Neural progenitor cell (in vitro differentiated cells): ENCODE results near the gene AQR. TPM values are rescaled to one million over a fixed set of nuclear protein-coding genes. Genes with fewer than 3 reads are reported as not detected.

ENCODE experiments used
- DNase-seq: peaks from one replicate; pipeline ENCODE4 v3.0.0-alpha.2; 2016; ENCODE audit warnings: low spot score
- H2AFZ ChIP-seq: fragments of 200-600 bp; sonication (generic); replicated peaks from 2 replicates; pipeline ENCODE4 v1.6.1; 2016; ENCODE audit warnings: antibody characterized with exemption
- H3F3A ChIP-seq: fragments of 200-600 bp; sonication (generic); 2 replicates; pipeline ENCODE4 v1.6.1; 2016; ENCODE audit warnings: antibody characterized with exemption, low read depth
- H3K27ac ChIP-seq: fragments of 200-600 bp; sonication (generic); 2 replicates; pipeline ENCODE4 v1.5.1; 2016; ENCODE audit warnings: mild to moderate bottlenecking
- H3K27me3 ChIP-seq: fragments of 200-600 bp; sonication (generic); 2 replicates; pipeline ENCODE4 v1.6.1; 2016; ENCODE audit warnings: mild to moderate bottlenecking, moderate library complexity
- H3K36me3 ChIP-seq: fragments of 200-600 bp; sonication (generic); 2 replicates; pipeline ENCODE4 v1.5.1; 2016
- H3K4me1 ChIP-seq: fragments of 200-600 bp; sonication (generic); 2 replicates; pipeline ENCODE4 v1.6.1; 2016; ENCODE audit warnings: mixed run types
- H3K4me2 ChIP-seq: fragments of 200-600 bp; sonication (generic); 2 replicates; pipeline ENCODE4 v1.6.1; 2016
- H3K4me3 ChIP-seq: fragments of 200-600 bp; sonication (generic); 2 replicates; pipeline ENCODE4 v1.5.1; 2016
- H3K79me2 ChIP-seq: fragments of 200-600 bp; sonication (generic); 2 replicates; pipeline ENCODE4 v1.6.1; 2016; ENCODE audit warnings: low read depth
- H3K9ac ChIP-seq: fragments of 200-600 bp; sonication (generic); 2 replicates; pipeline ENCODE4 v1.6.1; 2016
- H3K9me3 ChIP-seq: fragments of 200-600 bp; sonication (generic); 2 replicates; pipeline ENCODE4 v1.5.1; 2016; ENCODE audit warnings: low read depth
- H4K20me1 ChIP-seq: fragments of 200-600 bp; sonication (generic); 2 replicates; pipeline ENCODE4 v1.6.1; 2016; ENCODE audit warnings: low read depth
- H3K27ac Mint-ChIP-seq: 3 replicates; pipeline ENCODE4 v1.8.0; 2021; ENCODE audit warnings: mixed read lengths
- H3K27me3 Mint-ChIP-seq: 2 replicates; pipeline ENCODE4 v1.8.0; 2022; ENCODE audit warnings: low read depth, mild to moderate bottlenecking, inconsistent platforms, moderate library complexity, mixed read lengths; ENCODE audit not compliant: insufficient read depth
- H3K36me3 Mint-ChIP-seq: 3 replicates; pipeline ENCODE4 v1.8.0; 2021; ENCODE audit warnings: mixed read lengths
- H3K4me1 Mint-ChIP-seq: 3 replicates; pipeline ENCODE4 v1.8.0; 2021; ENCODE audit warnings: mixed read lengths
- H3K4me3 Mint-ChIP-seq: 3 replicates; pipeline ENCODE4 v1.8.0; 2021; ENCODE audit warnings: mild to moderate bottlenecking, moderate library complexity, mixed read lengths
- H3K9me3 Mint-ChIP-seq: 3 replicates; pipeline ENCODE4 v1.8.0; 2020; ENCODE audit warnings: mixed read lengths
- CTCF ChIP-seq: fragments of 200-600 bp; sonication (generic); IDR thresholded peaks from 2 replicates; pipeline ENCODE4 v1.5.1; 2017; ENCODE audit warnings: antibody characterized with exemption, mild to moderate bottlenecking
- EZH2 ChIP-seq: fragments of 200-600 bp; sonication (generic); IDR thresholded peaks from 2 replicates; pipeline ENCODE4 v1.6.1; 2017; ENCODE audit warnings: antibody characterized with exemption, mild to moderate bottlenecking, moderate library complexity
- EZH2phosphoT487 ChIP-seq: fragments of 200-600 bp; sonication (generic); IDR thresholded peaks from 2 replicates; pipeline ENCODE4 v1.6.1; 2017; ENCODE audit warnings: antibody characterized with exemption
- total RNA-seq: library from RNA; depleted of rRNA; stranded (reverse); fragments of >200 nt; gene quantifications from 2 replicates; pipeline ENCODE4 v1.2.3, GENCODE V29; 2015; ENCODE audit warnings: low replicate concordance

AQR gene
- total RNA-seq, 1 donor from 2014 or later: 54.3 TPM

DNA sequence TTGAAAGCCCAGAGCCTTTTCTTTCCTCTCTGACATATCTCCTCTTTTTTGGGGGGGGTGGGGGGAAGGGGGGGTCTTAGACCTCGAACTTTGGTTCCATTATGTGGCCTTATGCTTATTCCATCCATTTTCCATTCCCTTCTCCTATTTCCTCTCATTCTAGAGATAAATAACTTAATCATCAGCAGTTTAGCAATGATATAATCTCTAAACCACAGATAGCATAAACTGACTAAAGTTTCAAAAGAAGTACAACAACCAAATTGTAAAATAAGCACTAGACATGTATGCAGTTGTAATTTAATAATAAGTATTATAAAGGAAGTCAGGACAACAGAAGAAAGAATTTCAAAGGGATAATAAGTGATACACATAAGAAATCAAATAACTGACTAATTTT is 64.5 kb downstream of the AQR start:
- Histone ChIP-seq H3K27me3 (no peaks in the 10 kb centered on the region), H3K4me1 (no peaks in the 10 kb centered on the region), H3K4me2 (no peak overlapping the region), H3K27ac (no peak overlapping the region), H2AFZ (no peak overlapping the region), H4K20me1 (no peaks in the 10 kb centered on the region), H3K9ac (no peak overlapping the region), H3K79me2 (no peaks in the 10 kb centered on the region), H3K9me3 (no peaks in the 10 kb centered on the region), H3K36me3 (peaks cover 4% of the 10 kb centered on the region), H3K4me3 (no peak overlapping the region), H3F3A (no peaks in the 10 kb centered on the region)
- no peak for TF ChIP-seq EZH2
- TF ChIP-seq EZH2phosphoT487: no peak
- TF ChIP-seq CTCF: no peak
- Mint-ChIP-seq H3K36me3 (peaks cover 20% of the 10 kb centered on the region), H3K4me1 (no peaks in the 10 kb centered on the region), H3K27ac (no peak overlapping the region), H3K9me3 (no peaks in the 10 kb centered on the region), H3K27me3 (no peaks in the 10 kb centered on the region), H3K4me3 (no peak overlapping the region)
- DNase-seq: no peak

DNA sequence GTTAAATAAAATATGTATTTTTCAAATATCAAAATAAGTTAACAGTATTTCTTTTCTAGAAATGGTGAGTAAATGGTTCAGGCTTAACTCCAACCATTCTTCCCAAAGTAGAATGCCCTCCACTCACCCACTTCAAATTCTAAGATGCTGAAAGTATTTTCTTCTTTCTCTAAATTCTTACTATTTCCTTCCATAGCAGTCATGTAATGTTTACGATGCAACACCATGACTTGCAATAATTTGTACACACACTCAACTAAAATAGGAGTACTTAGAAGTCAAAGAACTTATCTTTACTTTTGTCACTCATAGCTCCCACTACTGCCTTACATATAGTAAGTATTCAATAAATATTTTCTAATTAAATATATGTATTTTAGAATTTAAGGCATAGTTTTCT is 65.0 kb downstream of the AQR start:
- H3K36me3 ChIP-seq: peaks cover under 1% of the 10 kb centered on the region
- H4K20me1 ChIP-seq: no peaks in the 10 kb centered on the region
- no peaks in the 10 kb centered on the region for H3K27me3 ChIP-seq
- Mint-ChIP-seq H3K4me3 (no peak overlapping the region), H3K36me3 (peaks cover 20% of the 10 kb centered on the region), H3K27ac (no peak overlapping the region), H3K27me3 (no peaks in the 10 kb centered on the region), H3K9me3 (no peaks in the 10 kb centered on the region), H3K4me1 (no peaks in the 10 kb centered on the region)
- no peaks in the 10 kb centered on the region for H3K4me1 ChIP-seq
- TF ChIP-seq EZH2phosphoT487: no peak
- TF ChIP-seq CTCF: no peak
- TF ChIP-seq EZH2: no peak
- DNase-seq: no peak
- no peak overlapping the region for H3K4me2 ChIP-seq
- H3F3A ChIP-seq: no peaks in the 10 kb centered on the region
- H3K9ac ChIP-seq: no peak overlapping the region
- no peaks in the 10 kb centered on the region for H3K79me2 ChIP-seq
- H2AFZ ChIP-seq: no peak overlapping the region
- no peak overlapping the region for H3K4me3 ChIP-seq
- H3K9me3 ChIP-seq: no peaks in the 10 kb centered on the region
- H3K27ac ChIP-seq: no peak overlapping the region

DNA sequence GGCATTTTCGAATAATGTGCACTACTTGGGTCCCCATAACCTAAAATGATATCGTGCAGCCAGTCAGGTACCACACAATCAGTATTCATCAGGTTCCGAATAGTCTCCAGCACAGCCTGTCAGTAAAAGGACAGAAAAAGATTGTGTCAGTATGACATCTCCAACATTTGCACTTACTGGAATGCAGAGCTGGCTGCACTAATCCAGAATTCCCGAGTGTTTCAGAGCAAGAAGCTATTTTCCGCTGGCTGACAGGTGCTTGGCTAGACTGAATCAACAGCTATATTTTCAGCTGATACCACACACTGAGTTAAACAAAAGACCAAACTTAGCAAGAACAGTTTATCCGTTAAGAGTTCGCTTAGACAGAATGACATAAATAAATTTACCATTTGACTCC is 68.8 kb downstream of the AQR start:
- H3K9me3 ChIP-seq: no peaks in the 10 kb centered on the region
- Mint-ChIP-seq H3K4me1 (no peaks in the 10 kb centered on the region), H3K4me3 (no peak overlapping the region), H3K9me3 (no peaks in the 10 kb centered on the region), H3K36me3 (peaks cover 17% of the 10 kb centered on the region), H3K27ac (no peak overlapping the region), H3K27me3 (peaks cover 2% of the 10 kb centered on the region)
- no peak overlapping the region for H3K27ac ChIP-seq
- no peak overlapping the region for H3K4me3 ChIP-seq
- no peaks in the 10 kb centered on the region for H3F3A ChIP-seq
- H4K20me1 ChIP-seq: no peaks in the 10 kb centered on the region
- DNase-seq: no peak
- no peak for TF ChIP-seq EZH2phosphoT487
- TF ChIP-seq EZH2: no peak
- TF ChIP-seq CTCF: no peak
- no peaks in the 10 kb centered on the region for H3K79me2 ChIP-seq
- no peaks in the 10 kb centered on the region for H3K36me3 ChIP-seq
- no peak overlapping the region for H2AFZ ChIP-seq
- H3K27me3 ChIP-seq: no peaks in the 10 kb centered on the region
- no peak overlapping the region for H3K4me2 ChIP-seq
- H3K9ac ChIP-seq: no peak overlapping the region
- no peaks in the 10 kb centered on the region for H3K4me1 ChIP-seq
